Activated T-cell treated with anti-CD3 and anti-CD28 coated beads for 4 hours (primary cell): ENCODE data around the gene CDC45.

Experiments used
- DNase-seq: peaks from one replicate; pipeline ENCODE4 v3.0.0-alpha.2; 2020

Gene CDC45

GRCh38 chr22:19448739-19449421 lies 30.8 kb upstream of the CDC45 start:
- no peak for DNase-seq

GRCh38 chr22:19449422-19449767 lies 30.3 kb upstream of the CDC45 start:
- no peak for DNase-seq

- no peak for DNase-seq
Observed at GRCh38 chr22:19450363-19451175, 29.2 kb upstream of the CDC45 start.

- DNase-seq: no peak
Observed at GRCh38 chr22:19451570-19451969, 28.1 kb upstream of the CDC45 start.

GRCh38 chr22:19453718-19454117 lies 26.0 kb upstream of the CDC45 start:
- DNase-seq: no peak

GRCh38 chr22:19454156-19454555 lies 25.6 kb upstream of the CDC45 start:
- peak; percentile 27 for DNase-seq

- no peak for DNase-seq
Observed at GRCh38 chr22:19455033-19455432, 24.7 kb upstream of the CDC45 start.

GRCh38 chr22:19455585-19456370 lies 23.9 kb upstream of the CDC45 start:
- DNase-seq: no peak

GRCh38 chr22:19456541-19456940 lies 23.2 kb upstream of the CDC45 start:
- DNase-seq: no peak

GRCh38 chr22:19457828-19458428 lies 21.8 kb upstream of the CDC45 start:
- DNase-seq: no peak

GRCh38 chr22:19460036-19460435 lies 19.7 kb upstream of the CDC45 start:
- no peak for DNase-seq

GRCh38 chr22:19461506-19461905 lies 18.2 kb upstream of the CDC45 start:
- no peak for DNase-seq

GRCh38 chr22:19463008-19463407 lies 16.7 kb upstream of the CDC45 start:
- no peak for DNase-seq

GRCh38 chr22:19463491-19464469 lies 15.9 kb upstream of the CDC45 start:
- no peak for DNase-seq

GRCh38 chr22:19464546-19464945 lies 15.2 kb upstream of the CDC45 start:
- DNase-seq: no peak

- no peak for DNase-seq
Observed at GRCh38 chr22:19464975-19465374, 14.7 kb upstream of the CDC45 start.

GRCh38 chr22:19466126-19466716 lies 13.5 kb upstream of the CDC45 start:
- DNase-seq: no peak

- no peak for DNase-seq
Observed at GRCh38 chr22:19466848-19467752, 12.6 kb upstream of the CDC45 start.

- no peak for DNase-seq
Observed at GRCh38 chr22:19467912-19468311, 11.8 kb upstream of the CDC45 start.

GRCh38 chr22:19469421-19469820 lies 10.3 kb upstream of the CDC45 start:
- DNase-seq: no peak

GRCh38 chr22:19470010-19470409 lies 9.7 kb upstream of the CDC45 start:
- no peak for DNase-seq
